T-helper 22 cell (primary cell): ENCODE results near the gene DNAJB11.
"Not testable (repeated sequence)": the region's sequence is repeated elsewhere in the genome, so short reads cannot be mapped to it uniquely, and the experiment has no call there.

Source experiments
- DNase-seq: peaks from one replicate; pipeline ENCODE4 v3.0.0-alpha.2; 2020; ENCODE audit warnings: low read depth

DNAJB11 gene

DNA sequence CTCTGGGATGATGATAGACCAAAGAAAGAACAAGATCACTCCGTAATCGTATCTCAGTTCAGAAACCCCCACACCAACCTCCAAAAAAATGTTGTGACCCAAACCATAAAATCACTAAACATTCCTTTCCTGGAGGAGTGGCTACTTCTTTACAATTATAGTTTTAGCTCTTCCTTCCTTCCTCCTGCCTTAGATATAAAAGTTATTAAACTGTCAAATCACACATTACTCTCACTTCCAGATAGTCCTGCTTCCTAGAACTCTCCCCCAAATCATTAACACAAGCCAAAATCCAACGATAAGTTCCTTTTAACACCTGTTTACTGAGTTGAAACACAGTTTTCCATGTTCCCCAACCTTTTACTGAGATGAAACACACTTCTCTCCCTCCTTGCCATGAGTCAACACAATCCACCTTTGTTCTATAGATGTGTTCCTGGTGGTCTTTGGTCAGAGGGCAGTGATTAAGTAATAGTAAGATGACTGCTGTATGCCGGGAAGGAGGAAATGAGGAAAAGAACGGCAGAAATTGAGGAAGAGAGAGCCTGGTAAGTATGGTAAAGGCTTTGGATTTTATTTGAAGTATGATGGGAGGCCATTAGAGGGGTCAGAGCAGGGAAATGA, 18.0 kb upstream of the DNAJB11 start:
- DNase-seq: no peak

- DNase-seq: no peak
These were observed 5.9 kb upstream of the DNAJB11 start for GRCh38 chr3:186564586-186564985.

DNA sequence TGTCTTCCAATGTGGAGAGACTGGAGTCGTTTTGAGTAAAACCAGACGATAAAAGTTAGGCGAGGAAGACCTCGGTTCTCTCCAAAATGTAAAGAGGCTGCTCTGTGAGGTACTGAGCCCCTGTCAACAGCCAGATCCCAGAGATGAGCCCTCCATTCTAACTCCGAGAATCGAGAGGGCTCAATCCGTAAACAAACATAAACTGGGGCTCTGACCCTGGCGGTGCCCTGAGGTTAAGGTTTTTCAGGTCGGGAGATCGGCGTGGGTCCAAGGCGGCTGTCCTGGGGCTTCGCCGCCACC, 3.8 kb upstream of the DNAJB11 start:
- DNase-seq: no peak

DNA sequence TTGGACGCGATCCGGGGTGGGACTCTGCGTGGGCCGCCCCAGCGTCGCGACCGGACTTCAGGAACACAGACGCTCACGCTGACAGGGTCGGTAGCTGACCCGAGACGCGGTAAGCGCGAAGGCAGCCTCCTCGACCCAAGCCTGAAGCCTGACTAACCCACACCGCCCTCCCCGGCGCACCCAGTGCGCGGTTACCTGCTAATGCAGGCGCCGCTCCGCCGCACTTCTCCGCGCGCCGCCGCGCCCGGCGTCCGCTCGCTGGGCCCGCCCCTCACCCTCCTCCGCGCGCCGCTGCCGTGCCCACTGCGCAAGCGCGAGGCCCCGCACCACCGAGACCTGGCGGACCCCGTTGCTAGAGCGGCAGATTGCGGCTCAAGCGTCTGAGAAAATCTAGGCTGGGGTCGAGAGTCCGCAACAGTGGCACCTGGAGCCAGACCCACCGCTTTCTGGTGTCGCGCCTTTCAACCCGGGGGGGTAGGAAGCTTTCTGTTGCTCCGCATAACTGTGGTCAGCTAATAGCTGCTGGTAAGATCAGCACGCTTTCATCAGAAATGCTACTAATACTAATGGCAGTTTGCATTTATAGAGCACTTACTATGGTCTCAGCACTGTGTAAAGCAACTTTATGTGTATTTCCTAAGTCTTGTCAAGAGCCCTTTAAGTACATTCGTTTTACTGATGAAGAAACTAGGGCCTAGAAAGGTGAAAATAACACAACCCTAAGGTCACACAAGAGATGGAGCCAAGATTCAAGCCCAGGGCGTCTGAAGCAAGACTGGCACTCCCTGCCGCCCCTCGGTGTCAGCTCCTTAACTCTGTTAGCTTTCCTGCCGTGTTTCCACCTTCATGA, 3.2 kb upstream of the DNAJB11 start, which contains the start of gene TBCCD1:
Gene TBCCD1, minus strand, starts transcription at position 268 of the 850 bp plus-strand sequence. CDS start 3,010 bp downstream, outside the sequence.
- DNase-seq: peak; percentile 85

GRCh38 chr3:186569361-186569760, 1.2 kb upstream of the DNAJB11 start:
- DNase-seq: not testable (repeated sequence)

- DNase-seq: no peak
These were observed 783 bp upstream of the DNAJB11 start for GRCh38 chr3:186569779-186570095.

DNA sequence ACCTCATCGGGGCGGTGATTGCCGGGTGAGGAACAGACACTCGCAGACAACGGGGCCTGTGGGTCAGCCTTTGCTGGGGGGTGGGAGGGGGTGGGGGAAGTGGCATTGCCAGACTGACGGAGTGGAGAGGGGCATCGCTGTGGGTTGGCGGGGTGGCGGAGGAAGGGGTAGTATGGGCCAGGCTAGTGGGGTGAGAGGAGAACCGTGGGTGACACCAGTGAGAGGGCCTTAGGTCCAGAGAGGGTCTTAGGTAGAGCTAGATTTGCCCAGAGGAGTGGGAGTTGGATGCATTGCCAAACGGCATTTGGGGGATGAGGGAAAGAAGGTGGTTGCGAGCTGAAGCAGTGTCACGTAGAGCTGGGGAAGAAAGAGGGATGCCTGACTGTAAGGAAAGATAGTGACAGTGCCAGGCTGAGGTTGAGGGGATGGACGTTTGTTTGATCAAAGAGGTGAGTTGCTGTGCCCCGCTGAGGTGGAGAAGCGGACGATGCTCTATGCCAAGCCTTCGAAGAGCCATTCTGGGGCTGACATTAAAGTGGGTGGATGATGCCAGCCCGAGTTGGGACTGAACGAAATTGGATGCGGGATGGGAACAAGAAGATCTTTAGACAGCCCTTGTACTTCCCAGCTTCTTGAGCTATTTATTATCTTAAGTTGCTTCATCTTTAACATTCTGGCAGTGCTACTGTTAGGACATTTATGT, 572 bp downstream of the DNAJB11 start:
- DNase-seq: no peak

GRCh38 chr3:186571644-186572013, 1.1 kb downstream of the DNAJB11 start:
- no peak for DNase-seq

GRCh38 chr3:186577521-186577920, 7.0 kb downstream of the DNAJB11 start:
- DNase-seq: no peak

DNA sequence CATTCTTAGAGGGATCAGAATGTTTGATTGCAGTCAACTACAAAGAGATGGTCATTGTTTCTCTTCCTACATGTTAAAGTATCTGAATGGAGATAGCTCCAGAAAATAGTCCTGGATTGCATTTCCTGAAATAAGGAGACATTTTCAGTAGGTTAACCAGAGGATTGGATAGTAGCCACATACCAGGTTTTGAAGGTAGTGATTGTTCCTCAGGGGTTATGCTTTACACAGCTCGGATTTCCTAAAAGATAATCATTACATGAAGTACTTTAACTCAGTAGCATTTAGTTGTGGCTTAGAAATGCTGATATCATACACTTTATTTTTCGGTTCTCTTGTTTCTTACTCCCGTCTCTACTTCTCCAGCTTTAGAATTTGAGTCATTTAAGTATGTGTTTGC, 10.3 kb downstream of the DNAJB11 start:
- DNase-seq: no peak

- no peak for DNase-seq
These were observed 12.0 kb downstream of the DNAJB11 start for GRCh38 chr3:186582541-186582940.

- DNase-seq: no peak
These were observed 13.3 kb downstream of the DNAJB11 start for GRCh38 chr3:186583831-186584230.

- DNase-seq: not testable (repeated sequence)
These were observed 15.7 kb downstream of the DNAJB11 start for GRCh38 chr3:186586245-186586644.

DNA sequence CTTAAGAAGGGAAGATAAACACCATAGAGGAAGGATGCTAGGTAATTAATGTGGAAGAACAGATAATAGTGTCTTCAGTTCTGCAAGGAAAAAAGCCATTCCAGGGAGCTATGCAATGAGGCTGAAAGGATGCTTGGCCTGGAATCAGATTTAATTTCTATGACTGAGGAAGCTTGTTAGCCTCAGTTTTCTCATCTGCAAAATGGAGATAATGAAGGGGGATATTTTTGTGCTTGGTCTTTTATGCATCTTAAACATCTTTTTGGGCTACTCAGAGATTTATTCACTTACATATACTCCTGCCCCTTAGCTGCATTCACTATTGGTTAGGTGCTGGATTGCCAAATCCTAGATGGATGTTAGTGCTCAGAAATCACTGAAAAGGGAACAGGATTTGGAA, 16.7 kb downstream of the DNAJB11 start:
- DNase-seq: no peak

DNA sequence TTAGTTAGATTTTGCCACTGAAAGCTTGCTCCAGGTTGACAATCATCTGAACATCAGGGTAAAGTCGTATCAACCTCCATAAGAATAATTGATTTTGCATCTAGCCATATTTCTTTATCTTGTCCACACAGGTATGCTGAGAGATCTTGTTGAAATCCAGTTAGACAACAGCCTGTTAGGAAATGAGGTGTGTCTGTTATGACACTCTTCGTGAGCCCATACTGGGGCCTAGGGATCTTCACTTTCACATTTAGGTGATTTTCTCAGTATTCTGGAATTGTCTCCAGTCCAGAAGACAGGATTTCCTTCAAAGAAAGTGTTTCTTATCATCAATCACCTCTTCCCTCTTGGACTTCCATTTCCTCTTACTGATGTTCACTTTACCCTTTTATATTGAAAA, 18.1 kb downstream of the DNAJB11 start:
- DNase-seq: no peak

- no peak for DNase-seq
These were observed 18.6 kb downstream of the DNAJB11 start for GRCh38 chr3:186589121-186589520.

- no peak for DNase-seq
These were observed 19.5 kb downstream of the DNAJB11 start for GRCh38 chr3:186589856-186590579.

DNA sequence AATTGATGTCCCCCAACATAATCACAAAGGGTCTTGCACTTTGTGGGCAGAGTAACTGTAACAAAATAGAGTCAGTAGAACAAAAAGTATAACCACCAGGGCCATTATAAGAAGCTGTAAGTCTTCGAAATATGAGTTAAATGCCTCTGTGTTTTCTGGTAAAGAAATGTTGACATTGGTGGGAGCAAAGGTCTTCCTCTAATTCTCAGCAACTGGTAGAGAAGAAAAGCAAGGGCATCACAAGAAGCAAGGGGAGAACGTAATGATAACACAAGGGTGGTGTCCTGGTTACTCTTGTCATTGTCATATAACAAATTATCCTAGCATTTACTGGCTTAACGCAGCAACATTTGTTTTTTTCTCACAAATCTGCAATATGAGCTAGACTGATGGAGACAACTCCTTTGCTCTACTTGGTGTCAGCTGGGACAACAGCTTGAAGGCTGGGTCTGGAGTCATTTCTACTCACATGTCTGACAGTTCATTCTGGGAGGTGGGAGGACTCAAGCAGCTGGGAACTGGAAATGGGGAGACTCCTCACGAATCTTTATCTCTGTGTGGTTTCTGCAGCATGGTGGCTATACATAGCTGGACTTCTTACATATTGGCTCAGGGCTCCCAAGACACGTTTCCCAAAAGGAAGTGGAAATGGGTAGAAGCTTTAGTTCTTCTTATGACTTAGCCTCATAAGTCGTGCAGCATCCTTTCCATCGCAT, 20.2 kb downstream of the DNAJB11 start:
- no peak for DNase-seq

GRCh38 chr3:186592682-186593081, 22.2 kb downstream of the DNAJB11 start:
- DNase-seq: no peak

DNA sequence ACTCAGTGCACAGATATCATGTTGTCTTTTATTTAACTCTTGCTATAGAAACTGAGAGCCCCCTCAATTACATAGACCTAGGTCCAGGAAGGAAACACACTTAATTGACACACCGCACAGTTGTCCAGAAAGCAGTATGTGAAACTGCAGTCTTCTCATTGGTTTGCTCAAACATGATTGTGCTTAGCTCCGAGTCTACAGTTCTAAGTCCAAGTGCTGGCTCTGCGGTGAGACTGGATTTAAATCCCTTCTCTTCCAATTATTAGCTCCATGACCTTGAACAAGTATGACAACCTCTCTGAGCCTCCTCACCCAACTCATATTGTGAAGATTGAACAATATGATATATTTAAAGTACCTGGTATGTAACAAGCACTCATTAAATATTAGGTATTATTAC, 23.3 kb downstream of the DNAJB11 start:
- no peak for DNase-seq

DNA sequence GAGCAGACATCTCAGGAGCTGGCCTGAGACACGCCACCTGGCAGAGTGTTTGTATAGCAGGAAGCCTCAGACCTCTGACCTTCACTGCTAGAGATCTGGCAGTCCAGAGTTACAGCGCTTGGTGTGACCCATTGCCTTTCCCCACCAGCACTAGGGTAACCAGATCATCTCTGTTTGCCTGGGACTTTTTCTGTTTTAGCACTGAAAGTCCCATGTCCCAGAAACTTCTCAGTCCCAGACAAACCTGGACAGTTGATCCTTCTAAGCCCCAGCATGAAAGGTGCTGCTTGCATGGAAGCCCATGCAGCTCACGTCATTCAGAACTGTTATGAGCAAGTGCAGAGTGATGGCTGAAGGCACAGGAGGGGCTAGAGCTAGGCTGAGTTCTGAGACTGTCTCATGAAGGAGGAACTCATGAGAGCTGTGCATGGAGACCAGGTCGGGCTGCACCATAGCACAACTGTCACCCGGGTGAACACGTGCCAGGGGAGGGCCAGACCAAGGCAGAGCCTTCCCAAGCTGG, 24.1 kb downstream of the DNAJB11 start:
- no peak for DNase-seq
